ENCODE results near the gene LZTR1. TPM values are rescaled to one million over a fixed set of nuclear protein-coding genes. Genes with fewer than 3 reads are reported as not detected.

The LZTR1 gene
- total and polyA plus RNA-seq, 2 of the 8 experiments (the other 6 are each of a cell fraction or from before 2014, with no cell fraction given) = 22.3 to 31.0 TPM

- Histone ChIP-seq H3K56ac (replicated peaks; ENCODE audit: insufficient read length, low read depth, low read length) (no peak overlapping the region), H4K8ac (ENCODE audit: extremely low read depth, insufficient read depth, low read length) (no peak overlapping the region), H3K18ac (ENCODE audit: extremely low read depth, low read length) (0 out of 2 replicates have a peak overlapping the region, but pooled peaks have one; percentile 38), H3K79me1 (ENCODE audit: low read depth, low read length) (no peaks in the 10 kb centered on the region; the same call in 1 of the 2 replicates), H3K4me2 (ENCODE audit: insufficient read depth in 1 of 2, low read depth in 2 of 2, low read length in 2 of 2) (peak overlapping the region; percentile 40 to 59), H3K23ac (ENCODE audit: insufficient read length) (no peak overlapping the region), H3K9me3 (ENCODE audit: insufficient read depth in 2 of 2, low read depth in 1 of 2, low read length in 1 of 2) (no peaks in the 10 kb centered on the region), H2BK120ac (replicated peaks; ENCODE audit: low read depth, low read length) (no peak overlapping the region), H2BK15ac (ENCODE audit: low read length) (no peak overlapping the region), H3K27ac (ENCODE audit: low read depth, low read length) (no peak overlapping the region), H3K36me3 (ENCODE audit: control insufficient read depth in 2 of 4, insufficient read depth in 4 of 4, low read length in 3 of 4) (peaks cover 0 to 5% (median 0%) of the 10 kb centered on the region in 4 experiments; a peak in 1 of 8 replicates), H2AK5ac (ENCODE audit: low read depth, low read length) (no peak overlapping the region), H3K4me3 (ENCODE audit: extremely low read depth in 1 of 4, insufficient read depth in 2 of 4, low read depth in 3 of 4, low read length in 4 of 4) (peak overlapping the region in 2 of 4 experiments; percentile 14 to 40; a peak in 3 of 8 replicates), H4K91ac (replicated peaks; ENCODE audit: insufficient read length, low read length) (peak overlapping the region; percentile 73), H2BK12ac (ENCODE audit: low read depth, low read length) (peak overlapping the region; percentile 63; the same call in 1 of the 2 replicates), H3K23me2 (ENCODE audit: low read depth, low read length) (peaks cover 6% of the 10 kb centered on the region; the same call in 1 of the 2 replicates), H2BK20ac (ENCODE audit: low read length) (0 out of 2 replicates have a peak overlapping the region, but pooled peaks have one; percentile 72), H3K9ac (replicated peaks in 1 of 4; ENCODE audit: extremely low read depth in 1 of 4, low read depth in 3 of 4, low read length in 3 of 4) (peak overlapping the region in 1 of 4 experiments; percentile 11; a peak in 2 of 7 replicates), H4K20me1 (replicated peaks in 1 of 2; ENCODE audit: control insufficient read depth in 1 of 2, insufficient read depth in 2 of 2, low read length in 2 of 2) (peaks cover 0 to 10% of the 10 kb centered on the region in 2 experiments), H3K27me3 (replicated peaks in 1 of 4; ENCODE audit: control insufficient read depth in 3 of 4, extremely low read depth in 1 of 4, insufficient read depth in 3 of 4, low read length in 3 of 4) (peaks cover 0 to 4% (median 3%) of the 10 kb centered on the region in 4 experiments; a peak in 4 of 7 replicates), H4K5ac (ENCODE audit: insufficient read length, low read depth, low read length) (no peak overlapping the region), H2BK5ac (ENCODE audit: low read depth, low read length) (no peak overlapping the region; the same call in 1 of the 2 replicates), H3K14ac (ENCODE audit: insufficient read length) (no peak overlapping the region), H3K79me2 (ENCODE audit: control insufficient read depth in 1 of 2, insufficient read depth in 2 of 2, low read length in 2 of 2) (no peaks in the 10 kb centered on the region), H2AFZ (ENCODE audit: low read length) (no peak overlapping the region), H3K4ac (replicated peaks; ENCODE audit: insufficient read length, low read depth, low read length) (no peak overlapping the region), H3K4me1 (replicated peaks in 1 of 4; ENCODE audit: control insufficient read depth in 3 of 4, insufficient read depth in 4 of 4, low read length in 3 of 4) (peaks cover 15 to 31% (median 19%) of the 10 kb centered on the region in 4 experiments)
- no peak for TF ChIP-seq NANOG (IDR thresholded peaks at IDR 0.05; ENCODE audit: insufficient read depth, low read depth, low read length, poor library complexity, severe bottlenecking)
- TF ChIP-seq ASH2L (IDR thresholded peaks at IDR 0.05; ENCODE audit: low read length) = peak; percentile 35
- TF ChIP-seq SP1 (IDR thresholded peaks at IDR 0.05; ENCODE audit: low read depth, low read length) = 0 out of 2 replicates have a peak, but pooled peaks have one; percentile 31
- TF ChIP-seq YY1 (IDR thresholded peaks at IDR 0.05; ENCODE audit: low read depth, low read length) = peak; percentile 53; the same call in 1 of the 2 replicates
- no peak for TF ChIP-seq CTCF (IDR thresholded peaks at IDR 0.05; ENCODE audit: control extremely low read depth in 1 of 3, insufficient read depth in 1 of 3, low read depth in 1 of 3, low read length in 3 of 3)
- TF ChIP-seq KDM1A (IDR thresholded peaks at IDR 0.05; ENCODE audit: borderline replicate concordance, low read length) = peak; percentile 35; the same call in 1 of the 2 replicates
- CTCF ChIA-PET (ENCODE audit: partially characterized antibody) = interaction anchor here (1.0 to 2.3 kb wide), 7 partner anchors 10 to 91 kb away, joined by 3 to 8 read pairs (median 5); no protein-coding TSS in a partner anchor
- DNase-seq (ENCODE audit: low read depth in 1 of 2, low spot score in 2 of 2) (no peak), FAIRE-seq (peak; percentile 13)
- WGBS, 2 experiments (ENCODE audit: extremely low coverage in 1 of 2, insufficient coverage in 1 of 2, insufficient read length in 1 of 2, insufficient replicate concordance in 2 of 2, low coverage in 1 of 2, low lambda C conversion rate in 2 of 2, missing lambda C conversion rate in 1 of 2) = 68% methylated on average over 3 of the region's 3 CpGs; no CpG with 5 or more reads in 1 of the 2 experiments
- POLR2A ChIA-PET (ENCODE audit: partially characterized antibody) = interaction anchor here (1.1 to 2.1 kb wide), 3 partner anchors 10 to 29 kb away, joined by 6 to 8 read pairs (median 6); partner anchors contain the start of gene LZTR1
These were observed 28.5 kb downstream of the LZTR1 start for GRCh38 chr22:21010426-21011113.
